ENCODE results near the gene PLCD1.
"Not testable (repeated sequence)": the region's sequence is repeated elsewhere in the genome, so short reads cannot be mapped to it uniquely, and the experiment has no call there.

PLCD1 gene

DNA sequence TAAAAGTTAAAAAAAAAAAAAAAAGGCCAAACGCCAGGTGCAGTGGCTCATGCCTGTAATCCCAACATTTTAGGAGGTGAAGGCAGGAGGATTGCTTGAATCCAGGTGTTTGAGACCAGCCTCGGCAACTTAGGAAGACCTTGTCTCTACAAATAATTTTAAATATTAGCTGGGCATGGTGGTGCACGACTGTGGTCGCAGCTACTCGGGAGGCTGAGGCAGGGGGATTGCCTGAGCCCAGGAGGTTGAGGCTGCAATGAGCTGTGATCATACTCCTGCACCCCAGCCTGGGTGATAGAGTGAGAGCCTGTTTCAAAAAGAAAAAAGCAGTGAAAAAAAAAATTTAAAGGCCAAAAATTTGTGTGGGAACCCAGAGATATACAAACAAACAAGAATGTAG lies 6.8 kb upstream of the PLCD1 start:
- no peak for DNase-seq

DNA sequence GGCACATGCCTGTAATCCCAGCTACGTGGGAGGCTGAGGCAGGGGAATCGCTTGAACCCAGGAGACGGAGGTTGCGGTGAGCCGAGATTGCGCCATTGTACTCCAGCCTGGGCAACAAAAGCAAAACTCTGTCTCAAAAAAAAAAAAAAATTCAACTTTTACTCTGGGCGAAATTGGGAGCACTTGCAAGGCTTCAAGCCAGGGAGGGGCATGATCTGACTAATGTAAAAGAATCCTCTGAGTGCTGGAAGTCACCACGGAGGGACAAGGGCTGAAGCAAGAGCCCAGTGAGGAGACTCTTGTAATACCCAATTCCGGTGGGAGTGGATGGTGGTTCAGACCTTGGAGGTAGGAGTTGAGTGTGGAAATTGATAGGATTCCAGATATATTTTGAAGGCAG lies 4.9 kb upstream of the PLCD1 start:
- DNase-seq, result not testable (repeated sequence)

DNA sequence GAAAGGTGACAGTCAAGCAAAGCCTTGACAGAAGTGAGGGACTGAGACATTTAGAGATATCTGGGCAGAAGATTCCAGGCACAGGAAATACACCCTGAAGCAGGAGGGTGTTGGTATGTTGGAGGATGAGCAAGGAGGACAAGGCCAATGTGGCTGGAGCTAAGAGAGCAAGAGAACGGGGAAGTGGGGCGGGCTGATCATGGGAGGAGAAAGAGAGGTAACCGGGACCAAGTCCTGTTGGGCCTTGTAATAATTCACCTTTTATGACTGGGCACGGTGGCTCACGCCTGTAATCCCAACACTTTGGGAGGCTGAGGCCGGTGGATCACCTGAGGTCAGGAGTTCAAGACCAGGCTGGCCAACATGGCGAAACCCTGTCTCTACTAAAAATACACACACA lies 4.1 kb upstream of the PLCD1 start:
- not testable (repeated sequence) for DNase-seq

DNA sequence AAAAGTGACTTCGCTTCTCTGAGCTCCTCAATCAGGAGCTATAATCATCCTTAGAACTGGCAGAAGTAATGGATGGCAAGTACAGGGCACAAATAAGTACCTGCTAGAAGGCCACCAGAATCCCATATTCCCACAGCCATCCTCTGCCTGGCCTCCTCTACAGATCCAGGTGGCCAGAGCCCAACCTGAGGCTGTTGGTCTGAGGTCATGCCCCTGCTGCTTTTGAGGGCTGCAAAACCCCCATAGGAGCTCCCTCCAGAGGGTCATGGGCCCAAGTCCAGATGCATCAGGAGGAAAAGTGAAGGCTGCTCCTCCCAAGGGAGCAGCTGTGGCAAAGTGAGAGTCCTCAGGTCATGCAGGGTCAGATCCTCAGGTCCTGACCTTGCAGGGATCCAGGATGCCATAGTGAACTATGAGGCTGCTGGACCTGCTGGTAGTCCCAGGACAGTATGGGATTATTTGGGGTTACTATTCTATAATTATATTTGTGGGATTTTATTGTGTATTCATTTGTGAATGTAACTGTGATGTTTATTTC lies 3.0 kb upstream of the PLCD1 start:
- DNase-seq, result no peak

DNA sequence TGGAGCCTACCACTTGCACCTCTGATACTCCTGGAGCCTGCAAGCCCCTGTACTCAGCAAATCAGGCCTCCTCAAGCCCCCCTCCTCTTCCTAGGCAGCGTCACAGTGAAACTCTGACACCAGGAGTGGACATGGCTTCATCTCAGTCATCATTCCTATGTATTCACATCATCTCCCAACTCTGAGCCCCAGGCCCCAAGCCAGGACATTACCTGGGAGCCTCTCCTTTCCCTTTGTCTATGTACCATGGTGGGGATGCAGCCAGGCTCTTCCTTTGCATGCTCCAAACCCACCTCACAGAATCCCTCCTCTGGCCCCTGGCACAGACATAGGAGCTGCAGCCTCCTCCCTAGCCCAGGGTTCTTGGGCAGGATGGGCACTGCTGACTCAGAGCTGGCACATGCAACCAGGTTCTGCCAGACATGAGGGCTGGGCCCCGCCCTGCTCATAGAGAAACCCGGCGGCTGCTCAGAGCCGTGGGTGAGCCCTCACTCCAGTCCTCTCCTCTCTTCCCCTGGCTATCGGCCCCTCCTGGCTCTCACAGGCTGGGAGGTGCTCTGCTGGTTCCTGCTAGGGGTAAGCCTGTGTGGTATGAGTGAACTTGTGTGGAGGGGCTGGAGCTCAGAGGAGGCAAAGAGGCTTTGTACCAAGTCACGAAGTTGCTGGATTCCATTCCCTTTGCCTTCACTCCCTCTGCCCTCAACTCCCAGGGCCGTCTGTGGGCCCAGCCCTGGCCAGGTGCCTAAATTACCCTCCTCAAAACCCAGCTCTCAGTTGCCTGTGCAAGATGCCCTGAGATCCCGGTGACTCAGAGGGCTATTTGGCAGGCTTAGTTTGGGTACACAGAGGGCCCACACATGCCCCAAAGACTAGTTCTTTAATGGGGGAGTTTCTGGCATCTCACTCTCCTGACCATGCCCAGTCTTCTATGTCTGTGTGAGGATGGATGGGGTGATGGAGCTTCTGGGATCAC lies 1.9 kb upstream of the PLCD1 start:
- no peak for DNase-seq

DNA sequence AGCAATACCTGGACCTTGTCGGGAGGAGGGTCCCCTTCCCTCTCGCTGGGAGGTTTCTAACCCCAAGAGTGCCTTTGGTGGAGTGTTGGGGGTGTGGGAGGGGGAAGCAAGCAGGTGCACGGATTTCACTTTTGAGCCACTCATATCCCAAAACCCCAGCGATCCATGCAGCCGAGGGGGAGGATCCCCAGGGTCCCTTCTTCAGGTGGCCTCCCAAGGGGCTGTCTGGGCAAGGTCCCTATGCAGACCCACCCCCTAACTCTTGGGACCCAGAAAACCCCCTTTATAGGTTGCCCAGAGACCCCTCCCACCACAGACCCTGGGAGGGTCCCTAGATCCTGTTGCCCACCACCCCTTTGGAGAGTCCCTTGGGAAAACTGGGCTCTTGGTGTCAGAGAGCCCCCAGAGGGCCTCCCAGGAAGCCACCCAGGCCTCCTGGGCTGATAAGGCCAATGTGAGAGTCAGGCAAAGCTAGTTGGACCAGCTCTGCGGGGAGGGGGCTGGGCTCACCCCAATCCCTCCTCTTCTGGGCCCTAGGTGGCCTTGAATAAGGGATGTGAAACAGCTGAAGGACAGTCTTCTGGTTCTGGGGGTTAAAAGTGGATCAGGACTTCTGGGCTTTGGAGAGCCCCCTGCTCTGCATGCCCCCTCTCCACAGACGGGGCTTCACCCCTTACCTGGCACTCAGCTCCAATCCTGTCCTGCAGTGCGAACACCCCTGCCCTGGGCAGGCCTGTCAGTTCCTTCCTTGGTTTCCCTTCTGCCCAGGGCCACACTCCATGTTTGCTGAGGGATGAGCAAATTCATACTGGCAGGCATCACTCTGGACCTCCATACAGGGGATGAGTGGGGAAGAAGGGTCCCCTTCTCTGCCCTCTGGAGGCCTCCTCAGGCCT lies 932 bp upstream of the PLCD1 start:
- DNase-seq, result no peak

DNA sequence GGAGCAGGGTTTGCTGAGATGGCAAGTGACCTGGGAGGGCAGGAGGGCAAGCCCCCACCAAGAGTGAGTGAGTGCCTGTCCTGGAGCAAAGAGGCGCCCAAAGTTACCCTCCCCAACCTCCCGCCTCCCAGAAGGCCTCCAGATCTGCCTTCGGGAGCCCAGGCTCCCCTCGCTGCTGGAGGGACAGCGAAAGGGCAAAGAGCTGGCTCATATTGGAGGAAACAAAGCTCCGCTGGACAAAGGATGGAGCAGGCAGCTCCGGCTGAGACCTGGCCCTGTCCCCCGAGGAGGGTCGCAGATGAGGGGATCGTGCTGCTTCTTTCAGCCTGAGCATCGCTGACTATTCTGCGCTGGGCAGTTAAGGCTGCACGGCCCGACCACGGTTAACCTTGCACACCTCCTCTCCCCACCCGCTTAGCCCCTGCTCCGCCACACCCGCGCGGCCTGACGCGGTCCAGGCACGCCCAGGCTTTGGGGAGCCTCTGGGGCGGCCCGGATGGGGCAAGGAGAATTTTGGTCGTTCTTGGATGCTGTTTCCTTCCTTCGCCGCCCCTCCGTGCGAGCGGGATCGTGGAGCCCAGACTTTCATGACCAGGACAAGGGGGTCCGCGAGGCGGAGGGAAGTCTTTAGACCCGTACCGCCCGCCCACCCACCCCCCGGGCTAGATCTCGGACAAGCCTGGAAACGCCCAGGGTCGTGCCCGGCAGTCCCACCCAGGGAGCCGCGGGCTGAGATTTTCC lies 651 bp downstream of the PLCD1 start:
- DNase-seq, result no peak

DNA sequence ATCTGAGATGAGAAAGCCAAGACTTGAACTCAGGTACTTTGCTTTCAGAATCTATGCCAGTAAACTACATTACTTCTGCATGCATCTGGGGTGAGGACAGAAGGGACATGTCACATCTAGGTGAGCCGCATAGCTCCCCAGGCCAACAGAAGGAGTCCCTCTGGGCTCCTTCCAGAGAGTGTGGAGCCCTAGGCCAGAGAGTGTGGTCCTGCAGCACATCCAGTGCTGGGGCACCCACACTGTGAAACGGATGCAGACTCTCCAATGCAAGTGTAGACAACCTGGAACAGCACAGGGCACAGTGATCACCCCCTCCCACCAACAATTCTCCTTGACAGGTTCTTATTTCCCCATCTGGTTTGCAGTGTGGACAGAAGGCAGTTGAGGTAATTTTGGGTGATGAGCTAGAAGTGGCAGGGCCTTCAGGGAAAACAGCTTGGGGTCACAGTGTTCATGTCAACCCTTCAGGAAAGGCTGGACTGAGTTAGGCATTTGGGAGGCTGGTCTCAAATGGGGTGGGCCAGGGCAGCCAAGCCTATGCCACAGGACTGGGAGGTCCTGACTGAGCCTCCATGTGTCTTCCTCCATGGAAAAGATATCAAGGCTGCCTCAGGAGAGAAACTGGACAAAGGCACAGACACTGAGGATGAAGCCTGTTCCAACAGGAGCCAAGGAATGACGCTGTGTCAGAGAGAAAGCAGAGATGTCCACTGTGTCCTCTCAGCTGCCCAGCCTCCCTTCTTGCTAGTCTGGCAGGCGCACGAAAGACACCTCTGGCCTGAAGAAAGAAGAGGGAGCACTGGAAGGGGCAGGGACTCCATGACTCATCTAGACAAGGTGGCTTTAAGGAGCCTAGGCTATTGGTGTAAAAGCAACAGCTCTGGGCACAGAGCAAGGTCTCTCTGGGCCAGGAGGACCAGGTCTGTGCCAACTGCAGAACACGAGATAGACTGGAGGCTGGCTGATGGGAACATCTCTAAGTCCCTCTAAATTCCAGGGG lies 1.7 kb downstream of the PLCD1 start:
- no peak for DNase-seq

DNA sequence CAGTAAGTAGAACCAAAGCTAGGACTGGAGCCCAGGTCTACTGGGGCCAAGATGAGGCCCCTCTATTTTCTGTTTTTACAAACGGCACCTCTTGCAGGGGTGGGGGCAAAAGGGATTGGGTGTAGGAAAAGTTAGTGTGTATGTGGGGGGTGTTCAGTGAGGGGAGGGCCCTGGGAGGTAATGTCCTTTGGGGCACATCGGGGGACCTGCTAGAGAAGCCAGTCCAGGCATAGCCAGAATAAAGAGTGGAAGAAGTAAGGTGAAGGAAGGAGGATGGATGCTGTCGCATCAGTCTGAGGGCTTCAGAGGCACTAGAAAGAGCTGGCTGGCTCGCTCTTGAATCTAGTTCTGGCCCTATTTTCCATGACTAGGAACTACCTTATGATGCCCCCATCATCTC lies 2.6 kb downstream of the PLCD1 start:
- no peak for DNase-seq

DNA sequence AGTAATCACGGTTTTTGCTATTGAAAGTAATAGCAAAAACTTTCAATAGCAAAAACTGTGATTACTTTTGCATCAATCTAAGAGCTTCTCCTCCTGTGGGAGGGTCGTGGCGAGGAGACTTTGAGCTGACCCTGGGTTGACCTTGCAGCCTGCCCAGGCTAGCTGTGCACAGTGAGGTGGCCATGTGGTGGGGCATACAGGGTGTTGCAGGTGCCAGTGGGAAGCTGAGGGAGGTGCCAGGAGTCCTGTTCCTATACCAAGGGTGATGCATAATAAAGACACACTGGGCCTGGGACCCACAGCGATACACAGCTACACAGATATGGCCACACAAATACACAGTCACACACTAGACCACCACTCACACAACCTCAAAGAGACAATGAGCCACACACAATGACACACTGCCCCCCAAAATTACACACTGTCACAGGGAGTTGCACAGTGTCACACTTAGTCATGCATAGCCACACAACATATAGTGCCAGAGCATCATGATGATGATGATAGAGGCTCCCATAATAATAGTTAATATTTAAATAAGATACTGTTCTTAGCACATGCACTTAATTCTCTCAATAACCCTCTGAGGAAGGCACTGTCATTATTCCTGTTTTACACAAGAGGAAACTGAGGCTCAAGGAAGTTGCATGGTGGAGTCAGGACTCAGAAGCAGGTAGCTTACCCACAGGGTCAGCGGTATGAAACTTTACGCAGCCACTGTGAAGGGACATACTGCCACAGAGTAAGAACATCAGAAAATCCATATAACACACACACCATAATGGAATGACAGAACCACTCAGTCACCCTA lies 6.3 kb downstream of the PLCD1 start:
- no peak for DNase-seq

DNA sequence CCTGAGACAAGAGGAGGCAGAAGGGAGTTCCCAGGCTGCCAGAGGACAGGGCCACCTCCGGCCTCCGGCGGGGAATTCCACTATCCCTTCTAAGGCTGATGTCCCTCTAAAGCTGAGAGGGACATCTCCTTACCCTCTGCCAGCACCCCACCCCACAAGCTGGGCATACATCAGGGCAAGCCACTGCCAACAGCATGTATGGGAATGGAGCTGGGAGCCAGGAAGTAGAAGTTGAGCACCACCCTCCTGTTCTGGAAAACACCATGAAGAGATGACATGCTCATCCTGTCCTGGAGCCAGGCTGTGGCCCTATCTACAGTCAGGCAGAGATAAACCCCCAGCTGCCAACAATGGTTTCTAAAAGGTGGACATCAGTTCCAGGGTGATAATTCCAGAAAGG lies 7.1 kb downstream of the PLCD1 start:
- no peak for DNase-seq

DNA sequence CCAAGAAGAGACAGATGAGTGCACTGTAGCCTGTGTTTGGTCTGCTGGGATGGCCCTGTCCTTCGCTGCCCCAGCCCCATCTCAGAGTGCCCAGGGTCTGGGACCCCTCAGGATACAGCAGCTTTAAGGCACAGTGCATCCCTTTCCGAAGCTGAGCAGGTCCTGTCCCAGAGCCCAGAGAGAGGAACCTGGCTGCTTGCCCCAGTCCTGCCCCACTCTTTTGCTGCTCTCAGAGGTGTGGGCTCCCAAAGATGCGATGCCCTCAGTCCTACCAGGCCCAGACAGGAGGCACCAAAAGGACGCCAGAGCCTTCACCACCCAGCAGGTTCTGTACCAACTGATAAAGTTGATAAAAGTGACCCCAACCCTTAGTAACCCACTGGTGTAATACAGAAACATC lies 8.2 kb downstream of the PLCD1 start:
- DNase-seq, result no peak

DNA sequence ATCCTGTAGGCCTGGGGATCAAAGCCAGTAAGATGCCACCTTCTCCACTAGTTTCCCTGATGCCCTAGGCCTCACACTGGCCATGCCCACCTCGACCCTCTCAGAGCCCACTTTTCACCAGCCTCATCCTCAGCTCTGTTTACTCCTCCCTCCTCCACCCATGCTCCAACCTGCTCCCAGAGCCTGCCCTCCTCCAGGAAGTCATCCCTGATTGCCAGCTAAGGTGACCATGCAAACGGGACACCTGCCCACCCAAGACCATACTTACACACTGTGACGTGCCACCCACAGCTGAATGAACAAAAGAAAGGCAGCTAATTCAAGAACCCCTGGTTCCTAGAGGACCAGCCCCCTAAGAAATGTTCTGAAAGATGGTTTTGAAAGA lies 9.1 kb downstream of the PLCD1 start:
- DNase-seq, result no peak

DNA sequence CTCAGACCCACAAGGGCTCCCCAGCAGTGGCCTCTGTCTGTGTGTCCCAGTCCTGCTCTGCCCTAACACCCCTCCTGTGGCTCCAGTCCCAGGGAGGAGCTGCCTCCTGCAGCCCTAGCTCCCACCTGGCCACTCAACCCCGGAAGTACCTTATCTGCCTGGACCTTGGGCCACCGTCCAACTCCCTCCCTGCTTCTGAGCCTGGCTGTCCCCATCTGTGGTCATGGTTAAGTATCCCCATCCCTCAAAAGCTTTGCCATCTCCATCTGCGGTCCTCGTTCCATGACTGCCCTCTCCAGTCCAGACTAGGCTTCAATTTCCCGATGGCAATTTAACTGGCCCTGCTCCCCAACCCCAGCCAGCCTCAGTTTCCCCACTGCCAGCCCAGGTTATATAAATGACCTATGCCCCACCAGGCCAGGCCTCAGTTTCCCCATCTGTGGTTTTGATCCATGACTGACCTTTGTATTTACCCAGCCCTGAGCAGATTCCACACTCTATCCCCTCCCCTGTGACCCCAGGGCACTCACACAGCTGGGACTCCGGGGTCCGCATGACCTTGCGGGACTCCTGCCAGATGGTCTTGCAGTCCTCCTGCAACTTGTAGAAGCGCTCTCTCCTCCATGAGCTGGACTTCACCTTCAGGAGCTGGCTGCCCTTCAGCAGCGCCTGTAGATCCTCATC lies 9.6 kb downstream of the PLCD1 start:
- DNase-seq, result no peak

DNA sequence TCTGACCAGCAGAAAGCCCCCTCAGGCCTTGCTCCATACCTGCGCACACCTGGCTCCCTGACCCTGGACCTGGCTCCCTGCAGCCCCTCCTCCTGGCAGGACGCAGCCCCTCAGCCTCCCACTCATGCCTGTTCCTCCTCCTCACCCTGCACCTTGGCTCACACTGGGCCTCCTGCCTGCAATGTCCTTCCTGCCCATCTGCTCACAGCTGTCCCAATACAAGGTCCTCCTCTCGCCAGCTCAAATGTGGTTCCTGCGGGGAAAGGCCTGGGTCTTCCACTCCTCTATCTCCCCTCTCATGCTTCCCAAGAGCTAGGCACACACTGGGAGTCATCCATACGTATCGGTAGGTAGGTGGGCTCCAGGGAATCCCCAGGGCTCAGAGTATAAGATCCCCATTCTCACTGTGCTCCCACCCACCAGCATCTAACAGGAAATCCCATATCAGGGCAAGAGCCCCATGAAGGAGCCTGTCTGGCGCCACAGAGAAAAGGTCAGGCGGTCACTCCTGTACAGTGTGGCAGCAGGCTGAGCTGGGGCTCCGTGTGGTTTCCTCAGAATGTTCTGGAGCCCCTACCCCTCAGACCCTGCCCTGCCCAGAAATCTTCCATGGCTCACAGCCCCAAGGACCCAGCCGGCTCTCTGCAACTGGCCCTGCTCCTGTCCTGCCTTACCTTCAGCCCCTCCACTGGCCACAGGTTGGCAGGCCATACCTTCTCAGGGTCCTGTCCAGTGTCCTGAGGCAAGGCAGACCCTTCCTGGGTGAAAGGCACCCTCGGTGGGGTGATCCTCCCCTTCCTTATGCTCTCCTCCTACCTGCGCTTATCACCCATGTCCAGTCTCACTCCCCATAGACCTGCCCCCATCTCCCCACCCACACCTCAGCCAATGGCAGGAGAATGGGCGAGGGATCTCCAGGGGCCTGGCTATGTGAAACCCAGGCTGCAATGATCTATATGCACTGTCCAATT lies 10.9 kb downstream of the PLCD1 start:
- no peak for DNase-seq

DNA sequence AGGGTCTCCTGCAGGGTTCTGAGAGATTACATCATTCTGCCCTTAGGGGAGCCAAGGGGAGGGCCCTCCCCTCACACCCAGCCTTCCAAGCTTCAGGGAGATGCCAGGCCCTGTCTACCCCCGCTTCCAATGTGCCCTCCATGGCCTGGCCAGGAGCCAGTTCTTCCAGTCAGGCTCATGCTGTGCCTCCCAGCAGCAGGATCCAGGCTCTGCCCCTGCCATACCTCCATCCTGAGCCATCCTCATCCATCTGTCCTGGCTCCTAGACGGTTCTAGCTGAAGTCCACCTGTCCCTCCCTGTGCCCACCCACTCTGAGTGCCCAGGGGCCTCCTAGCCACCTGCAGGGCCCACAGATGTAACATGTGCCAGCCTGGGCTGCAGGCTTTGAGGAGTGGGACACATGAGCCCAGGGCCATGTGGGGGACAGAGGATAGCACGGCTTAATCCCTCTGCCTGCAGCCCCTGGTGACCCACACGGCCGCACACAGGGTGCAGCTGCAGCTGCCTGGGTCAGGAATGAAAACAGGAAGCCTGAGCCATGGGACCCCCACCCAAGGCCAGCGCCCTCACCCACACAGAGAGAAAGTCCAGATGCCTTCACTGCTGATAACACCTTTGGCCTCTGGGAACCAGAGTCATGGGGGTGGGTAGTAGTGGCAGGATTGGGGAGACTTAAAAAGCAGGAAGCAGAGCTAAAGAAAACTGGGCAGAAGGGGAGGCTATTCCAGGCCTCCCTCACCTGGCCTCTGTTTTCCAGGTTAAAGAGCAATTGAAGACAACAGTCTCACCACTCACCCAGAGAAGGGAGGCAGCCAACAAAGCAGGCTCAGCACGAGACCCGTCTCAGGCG lies 11.8 kb downstream of the PLCD1 start:
- DNase-seq, result no peak

DNA sequence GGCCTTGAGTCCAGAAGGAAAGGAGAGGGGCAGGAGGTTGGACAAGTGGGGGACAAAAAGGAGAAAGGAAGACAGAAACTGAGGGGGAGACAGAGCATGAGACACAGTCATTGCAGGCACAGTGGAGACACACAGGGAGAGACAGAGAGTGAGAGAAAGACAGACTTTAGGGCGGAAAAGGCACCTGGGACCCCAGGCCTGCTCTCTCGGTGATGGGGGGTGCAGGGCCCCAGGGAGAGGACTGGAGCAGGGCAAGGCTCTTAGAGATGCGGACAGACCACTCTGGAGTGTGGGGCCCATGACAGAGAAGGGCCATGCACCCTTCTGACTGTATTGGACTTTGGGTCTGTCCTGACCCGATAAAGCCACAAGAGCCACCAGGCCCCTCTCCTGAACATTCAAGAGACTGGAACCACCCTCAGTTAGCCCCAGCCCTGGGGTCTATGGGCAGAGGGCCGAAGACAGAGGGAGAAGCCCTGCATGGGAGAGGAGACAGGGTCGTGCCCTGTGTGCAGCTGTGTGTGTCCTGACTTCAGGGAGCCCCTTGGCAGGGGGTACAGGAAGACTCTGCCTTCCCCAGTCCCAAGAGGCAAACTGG lies 12.5 kb downstream of the PLCD1 start:
- DNase-seq, result no peak
